Measurements from ENCODE around the gene USP32.
"Not testable (repeated sequence)": the region's sequence is repeated elsewhere in the genome, so short reads cannot be mapped to it uniquely, and the experiment has no call there.

The USP32 gene

DNA sequence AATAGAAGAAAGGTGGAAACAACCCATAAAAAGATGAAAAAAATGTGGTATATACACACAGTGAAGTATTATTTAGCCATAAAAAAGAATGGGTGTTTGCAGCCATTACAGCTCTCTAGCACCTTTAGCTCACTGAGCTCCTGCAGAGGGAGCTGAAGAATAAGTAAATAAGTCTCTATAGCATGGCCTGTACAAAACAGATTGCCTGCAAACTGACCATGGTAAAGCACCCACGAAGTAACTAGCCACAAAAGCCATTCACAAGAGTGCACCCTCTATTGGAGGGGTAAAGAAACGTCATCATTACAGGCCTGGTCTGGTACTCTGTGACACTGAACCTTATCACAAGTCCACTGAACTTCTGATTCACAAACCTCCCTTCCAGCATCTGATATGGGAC lies 76.3 kb downstream of the USP32 start:
- no peaks in the 10 kb centered on the region for H3K27me3 Mint-ChIP-seq
- peaks cover 19% of the 10 kb centered on the region for H3K4me1 Mint-ChIP-seq
- ATAC-seq: no peak
- no peak overlapping the region for H3K4me3 Mint-ChIP-seq
- no peaks in the 10 kb centered on the region for H3K9me3 Mint-ChIP-seq
- no peak overlapping the region for H3K27ac Mint-ChIP-seq
- peaks cover 12% of the 10 kb centered on the region for H3K36me3 Mint-ChIP-seq

DNA sequence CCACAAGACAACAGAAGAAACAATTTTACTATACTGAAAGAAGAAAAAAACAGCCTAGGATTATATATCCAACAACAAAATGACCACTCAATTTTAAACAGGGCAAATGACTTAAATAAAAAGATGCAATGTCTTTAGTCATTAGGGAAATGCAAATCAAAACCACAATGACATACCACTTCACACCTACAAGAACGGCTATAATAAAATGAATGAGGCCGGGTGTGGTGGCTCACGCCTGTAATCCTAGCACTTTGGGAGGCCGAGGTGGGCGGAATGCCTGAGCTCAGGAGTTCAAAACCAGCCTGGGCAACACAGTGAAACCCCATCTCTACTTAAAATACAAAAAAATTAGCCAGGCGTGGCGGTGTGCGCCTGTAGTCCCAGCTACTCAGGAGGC lies 77.0 kb downstream of the USP32 start:
- ATAC-seq, H3K9me3 Mint-ChIP-seq, H3K4me3 Mint-ChIP-seq, H3K27me3 Mint-ChIP-seq: not testable (repeated sequence)
- H3K4me1 Mint-ChIP-seq: peaks cover 19% of the 10 kb centered on the region
- H3K36me3 Mint-ChIP-seq: peaks cover 15% of the 10 kb centered on the region
- H3K27ac Mint-ChIP-seq: peak overlapping the region; percentile 60

GRCh38 chr17:60314423-60314822 lies 77.5 kb downstream of the USP32 start:
- Mint-ChIP-seq H3K27ac (peak overlapping the region; percentile 60), H3K4me3 (peak overlapping the region; percentile 17), H3K36me3 (peaks cover 20% of the 10 kb centered on the region), H3K9me3 (no peaks in the 10 kb centered on the region), H3K4me1 (peaks cover 23% of the 10 kb centered on the region), H3K27me3 (no peaks in the 10 kb centered on the region)
- peak; percentile 27 for ATAC-seq

GRCh38 chr17:60311936-60312335 lies 80.0 kb downstream of the USP32 start:
- H3K27me3 Mint-ChIP-seq: no peaks in the 10 kb centered on the region
- H3K4me1 Mint-ChIP-seq: peaks cover 23% of the 10 kb centered on the region
- no peak overlapping the region for H3K4me3 Mint-ChIP-seq
- no peaks in the 10 kb centered on the region for H3K9me3 Mint-ChIP-seq
- no peak overlapping the region for H3K27ac Mint-ChIP-seq
- H3K36me3 Mint-ChIP-seq: peaks cover 39% of the 10 kb centered on the region
- no peak for ATAC-seq

DNA sequence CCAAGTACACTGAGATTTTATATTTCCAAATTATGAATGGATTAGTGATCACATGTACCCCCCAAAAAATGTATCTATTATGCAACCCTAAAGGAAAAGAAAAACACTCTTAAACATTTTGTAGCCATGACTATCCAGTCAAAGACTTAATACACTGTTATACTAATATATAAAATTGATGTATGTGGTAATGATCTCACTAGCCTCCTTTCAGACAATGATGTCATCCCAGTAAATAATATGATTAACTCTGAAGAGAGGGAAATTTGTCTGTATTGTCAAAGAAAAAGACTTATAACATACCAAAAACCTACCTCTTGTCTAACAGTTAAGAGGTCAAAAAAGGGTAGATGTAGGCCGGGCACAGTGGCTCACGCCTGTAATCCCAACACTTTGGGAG lies 80.7 kb downstream of the USP32 start:
- Mint-ChIP-seq H3K36me3 (peaks cover 39% of the 10 kb centered on the region), H3K27me3 (no peaks in the 10 kb centered on the region), H3K9me3 (no peaks in the 10 kb centered on the region), H3K27ac (no peak overlapping the region), H3K4me1 (peaks cover 23% of the 10 kb centered on the region), H3K4me3 (no peak overlapping the region)
- ATAC-seq: no peak

DNA sequence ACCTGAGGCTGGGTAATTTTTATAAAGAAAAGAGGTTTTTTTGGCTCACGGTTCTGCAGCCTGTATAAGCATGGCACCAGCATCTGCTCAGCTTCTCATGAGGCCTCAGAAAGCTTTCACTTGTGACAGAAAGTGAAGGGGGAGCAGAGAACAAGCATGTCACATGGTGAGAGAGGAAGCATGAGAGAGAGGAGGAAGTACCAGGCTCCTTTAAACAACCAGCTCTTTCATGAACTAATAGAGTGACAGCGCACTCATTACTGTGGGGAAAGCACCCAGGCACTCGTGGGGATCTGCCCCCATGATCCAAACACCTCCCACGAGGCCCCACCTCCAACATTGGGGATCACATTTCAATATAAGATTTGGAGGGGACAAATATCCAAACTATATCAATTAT lies 86.8 kb downstream of the USP32 start:
- Mint-ChIP-seq H3K27ac (peak overlapping the region; percentile 75), H3K4me3 (peak overlapping the region; percentile 22), H3K27me3 (no peaks in the 10 kb centered on the region), H3K36me3 (peaks cover 43% of the 10 kb centered on the region), H3K9me3 (no peaks in the 10 kb centered on the region), H3K4me1 (peaks cover 25% of the 10 kb centered on the region)
- ATAC-seq: peak; percentile 90

GRCh38 chr17:60304502-60304901 lies 87.4 kb downstream of the USP32 start:
- peaks cover 41% of the 10 kb centered on the region for H3K36me3 Mint-ChIP-seq

GRCh38 chr17:60303406-60304099 lies 88.4 kb downstream of the USP32 start:
- H3K9me3 Mint-ChIP-seq: no peaks in the 10 kb centered on the region
- H3K36me3 Mint-ChIP-seq: peaks cover 36% of the 10 kb centered on the region
- no peak for ATAC-seq
- no peak overlapping the region for H3K27ac Mint-ChIP-seq
- peaks cover 21% of the 10 kb centered on the region for H3K4me1 Mint-ChIP-seq
- no peaks in the 10 kb centered on the region for H3K27me3 Mint-ChIP-seq
- no peak overlapping the region for H3K4me3 Mint-ChIP-seq

More at GRCh38 chr17:60304502-60304901, 87.4 kb downstream of the USP32 start:
- Mint-ChIP-seq H3K9me3 (no peaks in the 10 kb centered on the region), H3K27me3 (no peaks in the 10 kb centered on the region), H3K4me3 (no peak overlapping the region), H3K4me1 (peaks cover 21% of the 10 kb centered on the region), H3K27ac (peak overlapping the region; percentile 75)
- ATAC-seq: no peak

DNA sequence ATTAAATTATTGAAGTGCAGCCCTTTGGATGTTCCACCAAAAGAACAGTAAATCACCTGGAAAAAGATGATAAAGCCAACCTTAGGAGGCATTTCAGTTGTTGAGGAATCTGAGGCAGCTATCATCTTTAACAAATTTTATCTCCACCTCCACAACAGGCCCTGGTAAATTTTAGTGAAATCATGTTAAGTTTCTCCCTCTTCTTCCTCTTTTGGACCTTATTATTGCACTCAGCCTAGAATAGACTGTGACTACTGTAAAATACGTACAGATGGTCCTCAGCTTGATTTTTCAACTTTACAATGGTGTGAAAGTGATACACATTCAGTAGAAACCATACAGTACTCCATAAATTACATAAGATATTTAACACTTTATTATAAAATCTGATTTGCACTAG lies 90.3 kb downstream of the USP32 start:
- no peak for ATAC-seq
- H3K4me1 Mint-ChIP-seq: peaks cover 21% of the 10 kb centered on the region
- no peak overlapping the region for H3K4me3 Mint-ChIP-seq
- H3K27ac Mint-ChIP-seq: no peak overlapping the region
- H3K9me3 Mint-ChIP-seq: no peaks in the 10 kb centered on the region
- H3K27me3 Mint-ChIP-seq: no peaks in the 10 kb centered on the region
- peaks cover 20% of the 10 kb centered on the region for H3K36me3 Mint-ChIP-seq

GRCh38 chr17:60300949-60301348 lies 91.0 kb downstream of the USP32 start:
- Mint-ChIP-seq H3K9me3 (no peaks in the 10 kb centered on the region), H3K27me3 (no peaks in the 10 kb centered on the region), H3K36me3 (peaks cover 20% of the 10 kb centered on the region), H3K4me3 (no peak overlapping the region), H3K27ac (no peak overlapping the region), H3K4me1 (peaks cover 20% of the 10 kb centered on the region)
- no peak for ATAC-seq

DNA sequence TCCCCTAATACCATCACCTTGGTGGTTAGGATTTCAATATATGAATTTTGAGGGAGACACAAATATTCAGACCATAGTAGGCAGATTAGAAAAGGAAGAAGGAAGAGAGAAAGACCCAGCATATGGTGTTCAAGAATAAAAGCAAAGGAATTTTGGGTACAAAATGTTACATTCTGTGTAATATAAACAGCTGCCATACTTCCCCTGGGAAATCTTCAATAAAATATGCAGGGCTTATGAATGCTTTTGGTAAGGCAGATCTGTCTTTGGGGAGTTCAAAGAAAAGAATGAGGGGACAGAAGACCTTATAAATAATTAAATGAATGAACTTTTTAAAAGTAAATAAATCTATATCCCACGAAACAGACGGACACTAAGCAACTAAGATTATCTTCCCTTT lies 91.9 kb downstream of the USP32 start:
- H3K36me3 Mint-ChIP-seq: peaks cover 20% of the 10 kb centered on the region
- H3K27me3 Mint-ChIP-seq: no peaks in the 10 kb centered on the region
- H3K4me3 Mint-ChIP-seq: no peak overlapping the region
- ATAC-seq: no peak
- no peaks in the 10 kb centered on the region for H3K9me3 Mint-ChIP-seq
- no peak overlapping the region for H3K27ac Mint-ChIP-seq
- peaks cover 10% of the 10 kb centered on the region for H3K4me1 Mint-ChIP-seq

- Mint-ChIP-seq H3K27ac (no peak overlapping the region), H3K36me3 (peaks cover 28% of the 10 kb centered on the region), H3K4me1 (no peaks in the 10 kb centered on the region), H3K4me3 (no peak overlapping the region), H3K9me3 (no peaks in the 10 kb centered on the region), H3K27me3 (no peaks in the 10 kb centered on the region)
- ATAC-seq: no peak
Measured at GRCh38 chr17:60297760-60298401, 94.1 kb downstream of the USP32 start.

- H3K27ac Mint-ChIP-seq: no peak overlapping the region
- no peaks in the 10 kb centered on the region for H3K27me3 Mint-ChIP-seq
- peaks cover 11% of the 10 kb centered on the region for H3K4me1 Mint-ChIP-seq
- no peaks in the 10 kb centered on the region for H3K9me3 Mint-ChIP-seq
- H3K36me3 Mint-ChIP-seq: peaks cover 41% of the 10 kb centered on the region
- ATAC-seq: no peak
- H3K4me3 Mint-ChIP-seq: no peak overlapping the region
Measured at GRCh38 chr17:60296177-60296576, 95.8 kb downstream of the USP32 start.

DNA sequence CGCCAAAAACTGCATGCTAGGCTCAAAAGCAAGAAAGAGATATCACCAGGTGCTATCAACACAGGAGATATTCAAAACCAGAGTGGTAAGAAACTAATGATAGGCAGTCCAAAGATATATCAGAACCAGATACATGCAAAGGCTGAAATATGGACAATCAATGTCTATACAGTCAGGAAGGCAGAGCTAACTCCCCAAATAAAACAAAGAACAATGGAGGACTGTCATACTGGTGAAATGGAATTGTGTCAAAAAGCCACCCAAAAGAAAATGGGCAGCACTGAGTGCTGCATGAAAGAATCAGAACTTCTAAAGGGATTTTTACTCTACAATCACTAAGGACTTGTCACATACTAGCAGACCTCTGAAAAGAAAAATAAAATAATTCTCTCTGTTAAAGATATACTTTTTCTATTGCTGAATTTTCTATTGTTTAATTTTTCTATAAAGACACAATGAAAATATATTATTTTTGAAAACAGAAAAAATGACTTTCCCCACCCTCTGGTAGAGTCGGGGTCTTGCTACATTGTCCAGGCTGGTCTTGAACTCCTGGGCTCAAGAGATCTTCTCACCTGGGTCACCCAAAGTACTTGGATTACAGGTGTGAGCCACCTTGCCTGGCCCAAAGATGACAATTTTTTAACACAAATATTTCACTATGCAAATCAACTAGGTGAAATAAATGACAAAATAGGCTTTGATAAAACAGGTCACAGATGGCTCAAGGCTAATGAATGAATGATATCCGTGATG lies 98.2 kb downstream of the USP32 start:
- Mint-ChIP-seq H3K27ac (no peak overlapping the region), H3K4me1 (peaks cover 11% of the 10 kb centered on the region), H3K4me3 (no peak overlapping the region), H3K36me3 (peaks cover 33% of the 10 kb centered on the region), H3K9me3 (no peaks in the 10 kb centered on the region), H3K27me3 (no peaks in the 10 kb centered on the region)
- no peak for ATAC-seq

- Mint-ChIP-seq H3K4me1 (peaks cover 11% of the 10 kb centered on the region), H3K9me3 (no peaks in the 10 kb centered on the region), H3K27me3 (no peaks in the 10 kb centered on the region), H3K4me3 (no peak overlapping the region), H3K27ac (no peak overlapping the region), H3K36me3 (peaks cover 33% of the 10 kb centered on the region)
- no peak for ATAC-seq
Measured at GRCh38 chr17:60292697-60293096, 99.2 kb downstream of the USP32 start.
